ENCODE measurements around the gene STK38L.

- TF ChIP-seq POLR2A (IDR thresholded peaks at IDR 0.05): no peak
- TF ChIP-seq, protein P1, sequence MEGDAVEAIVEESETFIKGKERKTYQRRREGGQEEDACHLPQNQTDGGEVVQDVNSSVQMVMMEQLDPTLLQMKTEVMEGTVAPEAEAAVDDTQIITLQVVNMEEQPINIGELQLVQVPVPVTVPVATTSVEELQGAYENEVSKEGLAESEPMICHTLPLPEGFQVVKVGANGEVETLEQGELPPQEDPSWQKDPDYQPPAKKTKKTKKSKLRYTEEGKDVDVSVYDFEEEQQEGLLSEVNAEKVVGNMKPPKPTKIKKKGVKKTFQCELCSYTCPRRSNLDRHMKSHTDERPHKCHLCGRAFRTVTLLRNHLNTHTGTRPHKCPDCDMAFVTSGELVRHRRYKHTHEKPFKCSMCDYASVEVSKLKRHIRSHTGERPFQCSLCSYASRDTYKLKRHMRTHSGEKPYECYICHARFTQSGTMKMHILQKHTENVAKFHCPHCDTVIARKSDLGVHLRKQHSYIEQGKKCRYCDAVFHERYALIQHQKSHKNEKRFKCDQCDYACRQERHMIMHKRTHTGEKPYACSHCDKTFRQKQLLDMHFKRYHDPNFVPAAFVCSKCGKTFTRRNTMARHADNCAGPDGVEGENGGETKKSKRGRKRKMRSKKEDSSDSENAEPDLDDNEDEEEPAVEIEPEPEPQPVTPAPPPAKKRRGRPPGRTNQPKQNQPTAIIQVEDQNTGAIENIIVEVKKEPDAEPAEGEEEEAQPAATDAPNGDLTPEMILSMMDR (IDR thresholded peaks at IDR 0.05): no peak
These were observed 59.3 kb downstream of the STK38L start for GRCh38 chr12:27303139-27304111.

Measured in testis (tissue), 2 donors.